NCI-H526 treated with DMSO at 0.1 percent for 48 hours (cell line): ENCODE data around the gene TWIST1.
A peak's percentile ranks its signal among the peaks of the same experiment; 100 is the strongest.

Experiments used
- DNase-seq: peaks from one replicate; lab custom pipeline; 2025; lab: John Stamatoyannopoulos, UW

TWIST1 gene

GRCh38 chr7:19117091-19117869 lies at the start of gene TWIST1:
TSS of gene TWIST1 (minus strand) at chr7:19117636. CDS start at chr7:19117321, 315 bp downstream.
- no peak for DNase-seq

- DNase-seq = no peak
These were observed 44.2 kb upstream of the TWIST1 start for GRCh38 chr7:19161671-19162070.

- DNase-seq = no peak
These were observed 29.3 kb upstream of the TWIST1 start for GRCh38 chr7:19146699-19147098.

- no peak for DNase-seq
These were observed 28.1 kb upstream of the TWIST1 start for GRCh38 chr7:19145434-19146115.

GRCh38 chr7:19144661-19145433 lies 27.4 kb upstream of the TWIST1 start, which contains the start of gene FERD3L:
TSS of gene FERD3L (minus strand) at chr7:19145421. CDS start at chr7:19145362, 59 bp downstream.
- DNase-seq = no peak

- no peak for DNase-seq
These were observed 26.6 kb upstream of the TWIST1 start for GRCh38 chr7:19143881-19144574.

- DNase-seq = no peak
These were observed 22.4 kb upstream of the TWIST1 start for GRCh38 chr7:19139706-19140327.

- DNase-seq = no peak
These were observed 16.4 kb upstream of the TWIST1 start for GRCh38 chr7:19133886-19134285.

GRCh38 chr7:19133390-19133789 lies 16.0 kb upstream of the TWIST1 start:
- no peak for DNase-seq

GRCh38 chr7:19128856-19129255 lies 11.4 kb upstream of the TWIST1 start:
- no peak for DNase-seq

GRCh38 chr7:19121977-19122588 lies 4.6 kb upstream of the TWIST1 start:
- DNase-seq = peak; percentile 18

GRCh38 chr7:19119870-19120486 lies 2.5 kb upstream of the TWIST1 start:
- no peak for DNase-seq

- no peak for DNase-seq
These were observed 1.9 kb upstream of the TWIST1 start for GRCh38 chr7:19119372-19119771.

- no peak for DNase-seq
These were observed 1.4 kb upstream of the TWIST1 start for GRCh38 chr7:19118636-19119371.

- no peak for DNase-seq
These were observed 603 bp upstream of the TWIST1 start for GRCh38 chr7:19117870-19118608.

- DNase-seq = no peak
These were observed 1.0 kb downstream of the TWIST1 start for GRCh38 chr7:19116121-19117090.

GRCh38 chr7:19114551-19114855 lies 2.9 kb downstream of the TWIST1 start:
- no peak for DNase-seq

- no peak for DNase-seq
These were observed 3.4 kb downstream of the TWIST1 start for GRCh38 chr7:19113855-19114550.
